Sigmoid colon (tissue), 4 donors: ENCODE results near the gene DNASE1L2.

ENCODE experiments used
- CTCF ChIP-seq, 4 experiments: fragments of 450-650 bp in 3 of 4; fragments of 200-600 bp in 1 of 4; IDR thresholded peaks; one replicate each; pipeline ENCODE4 v1.5.1; 2016 to 2019; ENCODE audit warnings: antibody characterized with exemption in 4 of 4, mild to moderate bottlenecking in 3 of 4, moderate library complexity in 2 of 4
- EP300 ChIP-seq, 4 donors: sonication (generic); formaldehyde crosslinking; IDR thresholded peaks; one replicate each; pipeline ENCODE4 v1.6.1; 2017; ENCODE audit warnings: antibody characterized with exemption in 4 of 4
- POLR2A ChIP-seq, 2 donors: fragments of 450-650 bp; IDR thresholded peaks; one replicate each; pipeline ENCODE4 v1.6.1; 2016; ENCODE audit warnings: antibody characterized with exemption in 2 of 2, mild to moderate bottlenecking in 2 of 2, moderate library complexity in 2 of 2

- TF ChIP-seq POLR2A (IDR thresholded peaks at IDR 0.05) (peak; percentile 98 to 99), CTCF (IDR thresholded peaks at IDR 0.05) (no peak), EP300 (IDR thresholded peaks at IDR 0.05) (peak in 2 of 4 donors; percentile 33 to 43)
Measured at GRCh38 chr16:2267913-2268666, 31.8 kb downstream of the DNASE1L2 start, which contains the start of gene RNPS1.
